Esophagus (tissue), 2 donors: ENCODE measurements around the gene CAV2. TPM values are rescaled to one million over a fixed set of nuclear protein-coding genes. Genes with fewer than 3 reads are reported as not detected.

Experiments
- H3K27ac ChIP-seq, 2 donors: one replicate each; pipeline ENCODE4 v1.5.1; 2013; ENCODE audit warnings: low read depth in 2 of 2, mild to moderate bottlenecking in 2 of 2, inconsistent platforms in 1 of 2, low read length in 1 of 2, moderate library complexity in 1 of 2
- H3K27me3 ChIP-seq, 2 donors: one replicate each; pipeline ENCODE4 v1.6.1; 2013; ENCODE audit warnings: low read length in 2 of 2, control low read depth in 1 of 2, mild to moderate bottlenecking in 1 of 2; ENCODE audit not compliant: insufficient read depth in 2 of 2, control insufficient read depth in 1 of 2
- H3K36me3 ChIP-seq, 2 donors: one replicate each; pipeline ENCODE4 v1.6.1; 2013; ENCODE audit warnings: low read length in 1 of 2; ENCODE audit not compliant: control insufficient read depth in 2 of 2, insufficient read depth in 2 of 2
- H3K4me1 ChIP-seq, 2 donors: one replicate each; pipeline ENCODE4 v1.6.1; 2013; ENCODE audit warnings: low read length in 1 of 2; ENCODE audit not compliant: control insufficient read depth in 2 of 2, insufficient read depth in 2 of 2
- H3K4me3 ChIP-seq, 2 donors: one replicate each; pipeline ENCODE4 v1.5.1; 2013; ENCODE audit warnings: low read length in 2 of 2, mild to moderate bottlenecking in 2 of 2, low read depth in 1 of 2, moderate library complexity in 1 of 2
- H3K9me3 ChIP-seq, 2 donors: one replicate each; pipeline ENCODE4 v1.6.1; 2013; ENCODE audit warnings: mild to moderate bottlenecking in 2 of 2, low read depth in 1 of 2, low read length in 1 of 2, moderate library complexity in 1 of 2; ENCODE audit not compliant: control insufficient read depth in 2 of 2, insufficient read depth in 1 of 2
- WGBS, 2 donors: extraction: QIAGEN DNeasy Blood & Tissue Kit; methylation state at CpG; one replicate each; pipeline ENCODE4 v1.1.7; 2013; 5-methylcytosine and 5-hydroxymethylcytosine counted together
- polyA plus RNA-seq, 2 donors: library from polyadenylated mRNA; stranded (reverse); fragments of 200-250 nt; gene quantifications; one replicate each; pipeline ENCODE4 v1.2.3, GENCODE V29; 2013
- donor health status: healthy with polysubstance abuse.
- donor health status: Bipolar disorder and iron deficiency.

The CAV2 gene
- polyA plus RNA-seq, 2 donors = 13.9 to 25.1 TPM

GRCh38 chr7:116549370-116549769 is 49.8 kb downstream of the CAV2 start:
- H3K27me3 ChIP-seq = no peaks in the 10 kb centered on the region
- H3K4me1 ChIP-seq = peaks cover 3 to 4% of the 10 kb centered on the region in 2 donors
- no peaks in the 10 kb centered on the region for H3K9me3 ChIP-seq
- H3K4me3 ChIP-seq = no peak overlapping the region
- peaks cover 0 to 2% of the 10 kb centered on the region in 2 donors for H3K36me3 ChIP-seq
- no peak overlapping the region for H3K27ac ChIP-seq

GRCh38 chr7:116551692-116552091 is 52.2 kb downstream of the CAV2 start:
- Histone ChIP-seq H3K36me3 (peaks cover 0 to 2% of the 10 kb centered on the region in 2 donors), H3K9me3 (no peaks in the 10 kb centered on the region), H3K4me1 (peaks cover 3 to 4% of the 10 kb centered on the region in 2 donors), H3K4me3 (no peak overlapping the region), H3K27ac (no peak overlapping the region), H3K27me3 (no peaks in the 10 kb centered on the region)
- 90 to 92% methylated on average over 5 of the region's 5 CpGs for WGBS, 2 donors

GRCh38 chr7:116552602-116553001 is 53.1 kb downstream of the CAV2 start:
- 32 to 44% methylated on average over 1 of the region's 1 CpG for WGBS, 2 donors
- Histone ChIP-seq H3K27me3 (no peaks in the 10 kb centered on the region), H3K4me1 (peaks cover 3 to 4% of the 10 kb centered on the region in 2 donors), H3K4me3 (no peak overlapping the region), H3K36me3 (peaks cover 0 to 2% of the 10 kb centered on the region in 2 donors), H3K9me3 (no peaks in the 10 kb centered on the region), H3K27ac (no peak overlapping the region)

- Histone ChIP-seq H3K36me3 (peaks cover 2% of the 10 kb centered on the region in 2 donors), H3K9me3 (no peaks in the 10 kb centered on the region), H3K4me3 (no peak overlapping the region), H3K27ac (peak overlapping the region in 1 of 2 donors; percentile 31), H3K27me3 (no peaks in the 10 kb centered on the region), H3K4me1 (peaks cover 3 to 4% of the 10 kb centered on the region in 2 donors)
- WGBS, 2 donors = 58 to 61% methylated on average over 3 of the region's 3 CpGs
These were observed 53.8 kb downstream of the CAV2 start for GRCh38 chr7:116553168-116553964.

- Histone ChIP-seq H3K4me3 (no peak overlapping the region), H3K9me3 (no peaks in the 10 kb centered on the region), H3K27ac (no peak overlapping the region), H3K36me3 (peaks cover 2 to 3% of the 10 kb centered on the region in 2 donors), H3K27me3 (no peaks in the 10 kb centered on the region), H3K4me1 (no peaks in the 10 kb centered on the region)
These were observed 54.9 kb downstream of the CAV2 start for GRCh38 chr7:116554436-116554835.

GRCh38 chr7:116554911-116555310 is 55.4 kb downstream of the CAV2 start:
- Histone ChIP-seq H3K4me1 (no peaks in the 10 kb centered on the region), H3K27ac (no peak overlapping the region), H3K27me3 (no peaks in the 10 kb centered on the region), H3K9me3 (no peaks in the 10 kb centered on the region), H3K4me3 (no peak overlapping the region), H3K36me3 (peaks cover 2 to 3% of the 10 kb centered on the region in 2 donors)
- 72 to 75% methylated on average over 4 of the region's 4 CpGs for WGBS, 2 donors

GRCh38 chr7:116557066-116557585 is 57.6 kb downstream of the CAV2 start:
- Histone ChIP-seq H3K36me3 (peaks cover 2 to 3% of the 10 kb centered on the region in 2 donors), H3K27ac (peak overlapping the region in 1 of 2 donors; percentile 18), H3K4me3 (no peak overlapping the region), H3K9me3 (no peaks in the 10 kb centered on the region), H3K27me3 (no peaks in the 10 kb centered on the region), H3K4me1 (no peaks in the 10 kb centered on the region)
- 53 to 56% methylated on average over 3 of the region's 3 CpGs for WGBS, 2 donors

- WGBS, 2 donors = 81 to 82% methylated on average over 4 of the region's 4 CpGs
- Histone ChIP-seq H3K27me3 (no peaks in the 10 kb centered on the region), H3K4me3 (no peak overlapping the region), H3K36me3 (peaks cover 2 to 3% of the 10 kb centered on the region in 2 donors), H3K4me1 (no peaks in the 10 kb centered on the region), H3K27ac (no peak overlapping the region), H3K9me3 (no peaks in the 10 kb centered on the region)
These were observed 58.4 kb downstream of the CAV2 start for GRCh38 chr7:116557901-116558300.
